Measurements from ENCODE around the gene TIMP2.
A peak's percentile ranks its signal among the peaks of the same experiment; 100 is the strongest.

The TIMP2 gene, protein sequence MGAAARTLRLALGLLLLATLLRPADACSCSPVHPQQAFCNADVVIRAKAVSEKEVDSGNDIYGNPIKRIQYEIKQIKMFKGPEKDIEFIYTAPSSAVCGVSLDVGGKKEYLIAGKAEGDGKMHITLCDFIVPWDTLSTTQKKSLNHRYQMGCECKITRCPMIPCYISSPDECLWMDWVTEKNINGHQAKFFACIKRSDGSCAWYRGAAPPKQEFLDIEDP

DNA sequence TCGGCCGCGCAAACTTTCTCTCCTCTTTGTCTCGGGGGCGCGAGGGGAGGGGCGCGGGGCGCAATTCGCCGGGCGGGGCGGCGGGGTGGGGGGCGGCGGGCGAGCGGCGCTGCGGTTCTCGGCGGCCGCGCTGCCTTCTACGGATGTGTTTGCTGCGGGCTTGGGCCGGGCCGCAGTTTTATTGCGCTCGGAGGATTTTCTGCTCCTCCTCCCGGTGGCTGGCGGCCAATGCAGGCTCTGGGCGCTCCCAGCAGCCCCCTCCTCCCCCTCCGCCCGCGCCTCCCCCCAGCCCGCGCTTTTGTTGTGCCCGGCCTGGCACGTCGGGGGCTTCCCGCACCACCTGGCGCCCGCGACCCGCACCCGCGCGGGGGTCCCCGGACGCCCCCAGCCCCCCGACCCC, at the start of gene TIMP2:
Gene TIMP2, minus strand, starts transcription at position 154 of the 400 bp plus-strand sequence. CDS start 299 bp downstream, outside the sequence.
- no peaks in the 10 kb centered on the region for H3K36me3 ChIP-seq (ENCODE audit: control insufficient read depth in 1 of 2, insufficient read depth in 2 of 2, low read length in 2 of 2)
- H3K9me3 ChIP-seq (ENCODE audit: control insufficient read depth in 1 of 2, low read length in 2 of 2) = no peaks in the 10 kb centered on the region
- H3K27ac ChIP-seq (ENCODE audit: low read depth, low read length) = peak within 1 kb of the TSS; percentile 85
- peaks cover 14 to 21% of the 10 kb centered on the region in 2 donors for H3K4me1 ChIP-seq (ENCODE audit: control insufficient read depth in 1 of 2, insufficient read depth in 2 of 2, low read length in 2 of 2)
- peaks cover 0 to 2% of the 10 kb centered on the region in 2 donors for H3K27me3 ChIP-seq (ENCODE audit: control insufficient read depth in 1 of 2, insufficient read depth in 2 of 2, low read length in 2 of 2)
- H3K9ac ChIP-seq (ENCODE audit: low read depth in 1 of 2, low read length in 2 of 2) = peak within 1 kb of the TSS; percentile 57 to 59
- H3K4me3 ChIP-seq (ENCODE audit: low read depth in 1 of 2, low read length in 2 of 2) = peak within 1 kb of the TSS; percentile 66 to 84

DNA sequence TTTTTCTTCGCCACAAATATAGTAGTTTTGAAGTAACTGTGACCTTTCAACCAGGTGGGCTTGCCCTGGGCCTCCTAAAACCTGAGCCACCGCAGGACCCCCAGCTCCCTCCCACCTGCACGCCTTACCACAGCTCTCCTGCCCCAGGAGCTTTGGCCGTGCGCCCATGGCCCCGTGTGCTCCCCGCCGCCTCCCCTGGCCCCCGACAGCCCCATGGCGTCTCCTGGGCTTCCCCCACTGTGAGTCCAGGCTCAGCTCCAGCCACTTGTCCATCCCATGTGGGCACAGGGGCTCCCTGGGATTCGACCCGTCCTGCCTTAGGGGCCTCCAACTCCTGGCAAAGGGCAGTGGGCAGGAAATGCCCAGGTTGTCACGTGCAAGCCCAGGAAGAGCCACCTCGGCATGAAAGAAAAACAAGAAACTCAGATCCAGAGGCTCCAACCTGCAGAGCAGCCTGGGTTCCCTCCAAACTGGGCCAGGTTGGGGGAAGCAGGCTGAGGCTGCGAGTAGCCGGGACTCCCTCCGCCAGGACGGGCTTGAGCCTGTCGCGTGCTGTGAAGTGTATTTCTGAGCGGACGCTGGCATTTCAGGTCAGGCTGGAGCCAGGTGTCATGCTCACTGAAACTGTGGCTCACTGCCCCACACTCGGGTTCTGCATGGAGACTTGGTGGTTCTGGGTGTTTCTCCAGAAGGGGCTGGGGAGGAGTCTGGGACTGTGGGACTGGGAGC, 48.8 kb upstream of the TIMP2 start:
- no peak overlapping the region for H3K9ac ChIP-seq (ENCODE audit: low read depth in 1 of 2, low read length in 2 of 2)
- peaks cover 42 to 54% of the 10 kb centered on the region in 2 donors for H3K4me1 ChIP-seq (ENCODE audit: control insufficient read depth in 1 of 2, insufficient read depth in 2 of 2, low read length in 2 of 2)
- no peaks in the 10 kb centered on the region for H3K27me3 ChIP-seq (ENCODE audit: control insufficient read depth in 1 of 2, insufficient read depth in 2 of 2, low read length in 2 of 2)
- peaks cover 3 to 46% of the 10 kb centered on the region in 2 donors for H3K36me3 ChIP-seq (ENCODE audit: control insufficient read depth in 1 of 2, insufficient read depth in 2 of 2, low read length in 2 of 2)
- no peak overlapping the region for H3K27ac ChIP-seq (ENCODE audit: low read depth, low read length)
- no peak overlapping the region for H3K4me3 ChIP-seq (ENCODE audit: low read depth in 1 of 2, low read length in 2 of 2)
- no peaks in the 10 kb centered on the region for H3K9me3 ChIP-seq (ENCODE audit: control insufficient read depth in 1 of 2, low read length in 2 of 2)

DNA sequence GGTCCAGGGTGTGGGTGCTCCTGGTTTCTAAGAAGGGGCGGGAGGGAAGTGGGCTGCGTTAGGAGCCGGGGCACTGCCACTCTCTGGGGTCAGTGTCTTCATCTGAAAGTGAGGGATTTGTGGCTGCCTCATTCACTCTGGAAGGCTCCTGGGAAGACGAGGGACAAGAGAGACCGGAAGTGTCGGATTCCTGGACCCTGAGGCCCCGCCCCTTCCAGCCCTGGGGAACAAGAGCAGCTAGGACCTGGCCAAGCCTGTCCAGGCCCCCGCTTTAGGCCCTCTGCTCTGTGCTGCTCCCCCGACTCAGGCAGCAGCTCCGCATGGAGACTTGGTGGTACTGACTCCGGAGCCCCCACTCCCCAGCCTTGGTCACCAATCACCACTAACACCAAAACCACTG, 48.0 kb upstream of the TIMP2 start:
- no peak overlapping the region for H3K4me3 ChIP-seq (ENCODE audit: low read depth in 1 of 2, low read length in 2 of 2)
- no peaks in the 10 kb centered on the region for H3K9me3 ChIP-seq (ENCODE audit: control insufficient read depth in 1 of 2, low read length in 2 of 2)
- H3K4me1 ChIP-seq (ENCODE audit: control insufficient read depth in 1 of 2, insufficient read depth in 2 of 2, low read length in 2 of 2) = peaks cover 39 to 48% of the 10 kb centered on the region in 2 donors
- no peaks in the 10 kb centered on the region for H3K27me3 ChIP-seq (ENCODE audit: control insufficient read depth in 1 of 2, insufficient read depth in 2 of 2, low read length in 2 of 2)
- H3K9ac ChIP-seq (ENCODE audit: low read depth in 1 of 2, low read length in 2 of 2) = no peak overlapping the region
- H3K36me3 ChIP-seq (ENCODE audit: control insufficient read depth in 1 of 2, insufficient read depth in 2 of 2, low read length in 2 of 2) = peaks cover 3 to 54% of the 10 kb centered on the region in 2 donors
- no peak overlapping the region for H3K27ac ChIP-seq (ENCODE audit: low read depth, low read length)

DNA sequence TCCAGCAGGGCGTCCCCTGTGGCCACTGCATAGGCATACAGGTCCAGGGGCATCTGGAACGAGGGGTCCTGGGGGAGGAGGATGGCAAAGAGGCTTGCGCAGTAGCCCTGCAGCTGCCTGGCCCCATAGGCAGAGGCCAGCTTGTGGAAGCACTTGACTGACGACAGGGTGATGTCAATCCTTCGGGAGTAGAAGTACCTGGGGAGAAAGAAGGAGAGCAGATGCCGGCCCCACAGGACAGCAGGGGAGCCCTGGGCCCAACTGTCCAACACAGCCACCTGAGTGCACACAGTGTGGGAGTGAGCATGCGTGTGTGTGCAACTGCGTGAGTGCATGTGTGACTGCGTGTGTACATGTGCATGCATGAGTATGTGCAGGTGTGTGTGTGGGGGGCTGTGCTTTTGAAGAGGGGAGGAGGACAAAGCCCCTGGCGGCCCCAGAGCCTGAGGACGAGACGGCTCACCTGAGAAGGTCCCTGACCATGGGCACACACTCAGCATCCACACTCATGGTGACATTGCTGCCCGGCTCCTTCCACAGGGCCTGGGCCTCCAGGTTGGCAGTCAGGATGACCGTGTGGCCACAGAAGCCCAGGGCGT, 47.4 kb upstream of the TIMP2 start:
- H3K9me3 ChIP-seq (ENCODE audit: control insufficient read depth in 1 of 2, low read length in 2 of 2) = no peaks in the 10 kb centered on the region
- no peak overlapping the region for H3K27ac ChIP-seq (ENCODE audit: low read depth, low read length)
- peaks cover 3 to 60% of the 10 kb centered on the region in 2 donors for H3K36me3 ChIP-seq (ENCODE audit: control insufficient read depth in 1 of 2, insufficient read depth in 2 of 2, low read length in 2 of 2)
- no peaks in the 10 kb centered on the region for H3K27me3 ChIP-seq (ENCODE audit: control insufficient read depth in 1 of 2, insufficient read depth in 2 of 2, low read length in 2 of 2)
- no peak overlapping the region for H3K4me3 ChIP-seq (ENCODE audit: low read depth in 1 of 2, low read length in 2 of 2)
- H3K4me1 ChIP-seq (ENCODE audit: control insufficient read depth in 1 of 2, insufficient read depth in 2 of 2, low read length in 2 of 2) = peaks cover 35 to 42% of the 10 kb centered on the region in 2 donors
- no peak overlapping the region for H3K9ac ChIP-seq (ENCODE audit: low read depth in 1 of 2, low read length in 2 of 2)

DNA sequence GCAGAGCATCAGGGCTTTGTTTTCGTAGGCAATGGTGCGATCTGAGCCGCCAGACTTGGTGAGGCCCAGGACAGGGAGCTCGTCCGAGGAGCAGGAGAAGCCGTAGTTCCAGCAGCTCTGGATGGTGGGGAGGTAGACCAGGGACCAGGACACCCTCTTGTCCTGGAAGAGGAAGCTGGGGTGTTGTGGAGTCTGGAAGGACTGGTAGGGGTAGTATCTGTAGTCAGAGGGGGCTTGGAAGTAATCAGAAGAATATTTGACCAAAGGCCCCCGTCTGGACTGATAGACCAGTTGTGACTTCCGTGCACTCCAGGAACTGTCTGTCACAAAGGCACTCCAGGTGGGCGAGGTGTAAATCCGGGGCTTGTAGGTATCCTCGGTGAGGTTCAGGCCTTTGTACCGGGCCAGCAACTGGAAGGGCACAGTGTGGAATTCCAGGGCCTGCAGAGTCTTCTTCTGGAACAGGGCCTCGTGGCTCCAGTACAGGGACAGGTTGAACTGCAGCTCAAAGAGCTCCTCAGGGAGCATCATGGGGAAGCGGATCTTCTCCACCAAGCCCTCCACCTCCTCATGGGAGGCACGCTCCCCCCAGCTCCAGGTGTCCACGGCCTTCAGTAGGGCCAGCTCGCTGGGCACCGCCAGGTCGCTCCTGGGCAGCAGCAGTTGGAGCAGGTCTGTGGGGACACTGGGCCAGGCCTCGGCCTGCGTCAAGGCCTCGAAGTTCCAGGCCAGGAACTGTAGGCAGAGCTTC, 46.7 kb upstream of the TIMP2 start:
- H3K4me3 ChIP-seq (ENCODE audit: low read depth in 1 of 2, low read length in 2 of 2) = no peak overlapping the region
- H3K27me3 ChIP-seq (ENCODE audit: control insufficient read depth in 1 of 2, insufficient read depth in 2 of 2, low read length in 2 of 2) = no peaks in the 10 kb centered on the region
- H3K9ac ChIP-seq (ENCODE audit: low read depth in 1 of 2, low read length in 2 of 2) = peak overlapping the region in 1 of 2 donors; percentile 3
- H3K4me1 ChIP-seq (ENCODE audit: control insufficient read depth in 1 of 2, insufficient read depth in 2 of 2, low read length in 2 of 2) = peaks cover 28 to 35% of the 10 kb centered on the region in 2 donors
- H3K27ac ChIP-seq (ENCODE audit: low read depth, low read length) = no peak overlapping the region
- no peaks in the 10 kb centered on the region for H3K9me3 ChIP-seq (ENCODE audit: control insufficient read depth in 1 of 2, low read length in 2 of 2)
- peaks cover 3 to 67% of the 10 kb centered on the region in 2 donors for H3K36me3 ChIP-seq (ENCODE audit: control insufficient read depth in 1 of 2, insufficient read depth in 2 of 2, low read length in 2 of 2)

DNA sequence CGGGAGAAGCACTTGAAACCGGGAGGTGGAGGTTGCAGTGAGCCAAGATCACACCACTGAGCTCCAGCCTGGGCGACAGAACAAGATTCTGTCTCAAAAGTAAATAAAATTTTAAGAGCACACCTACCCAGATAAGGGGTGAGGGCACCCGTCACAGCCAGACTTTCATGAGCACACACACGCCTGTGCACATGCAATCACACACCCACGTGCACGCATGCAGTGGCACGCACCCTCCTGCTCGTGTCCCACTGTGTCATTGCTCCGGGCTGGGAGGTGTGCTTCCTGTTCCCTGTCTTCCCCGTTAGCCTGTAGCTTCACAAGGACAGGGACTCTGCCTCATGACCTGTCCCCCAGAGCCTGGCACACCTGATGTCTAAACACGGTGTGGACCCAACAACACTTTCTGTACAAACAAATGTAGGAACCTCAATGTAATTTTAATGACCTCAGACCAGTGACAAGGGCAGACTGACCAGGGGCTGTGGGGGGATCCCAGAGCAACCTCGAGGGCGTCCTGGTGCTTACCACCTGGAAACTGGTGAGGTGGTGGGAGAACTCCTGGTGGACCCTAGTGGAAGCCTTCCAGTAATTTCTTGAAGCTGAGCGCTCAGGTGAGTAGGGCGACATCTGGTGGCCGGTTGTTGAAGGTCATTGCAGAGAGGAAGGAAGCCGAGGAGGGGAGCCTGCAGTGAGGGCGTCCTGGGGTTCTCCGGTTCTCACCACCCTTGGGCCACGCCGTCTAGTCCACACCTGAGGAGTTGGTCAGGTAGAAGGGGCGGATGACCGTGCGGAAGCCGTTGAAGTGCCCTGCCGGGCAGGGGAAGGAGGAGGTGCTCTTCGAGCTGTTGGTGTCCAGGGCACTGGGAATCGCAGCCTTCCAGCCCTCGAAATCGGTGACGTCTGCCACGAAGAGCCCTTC, 45.9 kb upstream of the TIMP2 start:
- H3K9ac ChIP-seq (ENCODE audit: low read depth in 1 of 2, low read length in 2 of 2) = peak overlapping the region; percentile 3 to 35
- no peak overlapping the region for H3K27ac ChIP-seq (ENCODE audit: low read depth, low read length)
- peaks cover 20 to 27% of the 10 kb centered on the region in 2 donors for H3K4me1 ChIP-seq (ENCODE audit: control insufficient read depth in 1 of 2, insufficient read depth in 2 of 2, low read length in 2 of 2)

DNA sequence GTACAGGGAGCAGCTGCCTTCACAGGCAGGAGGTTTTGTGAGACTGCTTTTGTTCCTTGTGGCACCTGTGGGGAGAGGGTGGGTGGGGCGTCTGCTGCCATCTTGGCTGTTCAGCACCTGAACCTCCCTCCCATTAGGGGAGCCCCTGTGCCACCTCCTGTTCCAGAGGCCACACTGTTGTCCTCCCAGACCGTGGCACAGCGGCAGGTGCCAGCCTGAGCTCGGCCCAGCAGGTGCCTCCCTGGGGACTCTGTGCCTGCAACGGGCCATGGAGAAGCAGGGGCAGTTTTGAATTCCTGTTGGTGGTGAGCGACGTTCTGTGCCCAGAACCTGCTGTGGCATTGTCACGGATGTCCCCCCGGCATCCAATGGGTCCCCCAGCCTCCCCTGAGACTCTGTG, 44.7 kb upstream of the TIMP2 start:
- Histone ChIP-seq H3K27me3 (ENCODE audit: control insufficient read depth in 1 of 2, insufficient read depth in 2 of 2, low read length in 2 of 2) (no peaks in the 10 kb centered on the region), H3K4me3 (ENCODE audit: low read depth in 1 of 2, low read length in 2 of 2) (no peak overlapping the region), H3K9me3 (ENCODE audit: control insufficient read depth in 1 of 2, low read length in 2 of 2) (no peaks in the 10 kb centered on the region), H3K4me1 (ENCODE audit: control insufficient read depth in 1 of 2, insufficient read depth in 2 of 2, low read length in 2 of 2) (peaks cover 11 to 26% of the 10 kb centered on the region in 2 donors), H3K36me3 (ENCODE audit: control insufficient read depth in 1 of 2, insufficient read depth in 2 of 2, low read length in 2 of 2) (peaks cover 3 to 68% of the 10 kb centered on the region in 2 donors), H3K27ac (ENCODE audit: low read depth, low read length) (no peak overlapping the region), H3K9ac (ENCODE audit: low read depth in 1 of 2, low read length in 2 of 2) (no peak overlapping the region)

More for the DNA sequence above, 45.9 kb upstream of the TIMP2 start:
- Histone ChIP-seq H3K4me3 (ENCODE audit: low read depth in 1 of 2, low read length in 2 of 2) (peak overlapping the region in 1 of 2 donors; percentile 15), H3K36me3 (ENCODE audit: control insufficient read depth in 1 of 2, insufficient read depth in 2 of 2, low read length in 2 of 2) (peaks cover 3 to 74% of the 10 kb centered on the region in 2 donors), H3K9me3 (ENCODE audit: control insufficient read depth in 1 of 2, low read length in 2 of 2) (no peaks in the 10 kb centered on the region), H3K27me3 (ENCODE audit: control insufficient read depth in 1 of 2, insufficient read depth in 2 of 2, low read length in 2 of 2) (no peaks in the 10 kb centered on the region)

DNA sequence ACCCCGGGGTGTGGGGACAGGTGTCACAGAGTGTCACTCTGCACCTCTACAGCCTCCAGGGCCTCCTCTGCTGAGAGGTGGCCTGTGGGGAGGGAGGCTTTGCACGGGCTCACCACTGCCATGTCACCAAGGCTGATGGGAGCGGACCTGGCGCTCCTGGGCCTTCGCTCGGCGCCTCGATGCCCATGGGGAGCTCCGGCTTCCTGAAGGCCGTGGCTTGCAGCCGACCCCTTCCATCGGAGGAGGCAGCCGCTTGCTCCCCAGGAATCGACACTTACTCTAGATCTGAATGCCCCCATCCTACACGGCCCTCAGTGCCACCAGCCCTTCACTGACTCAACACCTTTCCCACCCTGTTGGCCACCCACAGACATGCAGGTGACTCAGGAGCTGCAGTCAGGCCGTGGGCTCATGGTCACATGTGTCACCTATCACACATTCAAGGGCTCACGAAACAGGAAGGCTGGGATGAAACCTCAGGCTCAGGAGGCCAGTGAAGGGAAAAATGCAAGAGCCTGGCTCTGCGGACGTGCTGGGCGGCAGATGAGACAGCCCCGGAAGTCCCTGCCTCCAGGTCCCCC, 42.7 kb upstream of the TIMP2 start:
- Histone ChIP-seq H3K27me3 (ENCODE audit: control insufficient read depth in 1 of 2, insufficient read depth in 2 of 2, low read length in 2 of 2) (no peaks in the 10 kb centered on the region), H3K36me3 (ENCODE audit: control insufficient read depth in 1 of 2, insufficient read depth in 2 of 2, low read length in 2 of 2) (peaks cover 3 to 52% of the 10 kb centered on the region in 2 donors), H3K4me3 (ENCODE audit: low read depth in 1 of 2, low read length in 2 of 2) (no peak overlapping the region), H3K4me1 (ENCODE audit: control insufficient read depth in 1 of 2, insufficient read depth in 2 of 2, low read length in 2 of 2) (peaks cover 17 to 27% of the 10 kb centered on the region in 2 donors), H3K9me3 (ENCODE audit: control insufficient read depth in 1 of 2, low read length in 2 of 2) (no peaks in the 10 kb centered on the region), H3K27ac (ENCODE audit: low read depth, low read length) (no peak overlapping the region), H3K9ac (ENCODE audit: low read depth in 1 of 2, low read length in 2 of 2) (no peak overlapping the region)
